GM23248 (cell line): Measurements from ENCODE around the gene CLPTM1. TPM values are rescaled to one million over a fixed set of nuclear protein-coding genes. Genes with fewer than 3 reads are reported as not detected.

Source experiments
- DNase-seq: peaks from one replicate; pipeline ENCODE4 v3.0.0-alpha.2; 2015
- H2AFZ ChIP-seq: fragments of 200-600 bp; sonication (generic); 2 replicates; pipeline ENCODE4 v1.6.1; 2016; ENCODE audit warnings: antibody characterized with exemption
- H3F3A ChIP-seq: fragments of 200-600 bp; sonication (generic); 2 replicates; pipeline ENCODE4 v1.6.1; 2016; ENCODE audit warnings: mild to moderate bottlenecking, antibody characterized with exemption, mixed run types; ENCODE audit not compliant: insufficient read depth
- H3K27ac ChIP-seq: fragments of 200-600 bp; sonication (generic); 2 replicates; pipeline ENCODE4 v1.5.1; 2016; ENCODE audit warnings: mild to moderate bottlenecking
- H3K27me3 ChIP-seq: fragments of 200-600 bp; sonication (generic); replicated peaks from 2 replicates; pipeline ENCODE4 v1.6.1; 2016; ENCODE audit warnings: mild to moderate bottlenecking; ENCODE audit not compliant: insufficient read depth
- H3K36me3 ChIP-seq: fragments of 200-600 bp; sonication (generic); 2 replicates; pipeline ENCODE4 v1.6.1; 2016; ENCODE audit warnings: low read depth, mild to moderate bottlenecking
- H3K4me1 ChIP-seq: fragments of 200-600 bp; sonication (generic); 2 replicates; pipeline ENCODE4 v1.6.1; 2016; ENCODE audit warnings: mild to moderate bottlenecking; ENCODE audit not compliant: insufficient read depth
- H3K4me2 ChIP-seq: fragments of 200-600 bp; sonication (generic); one replicate; pipeline ENCODE4 v1.6.1; 2016; ENCODE audit warnings: mild to moderate bottlenecking; ENCODE audit not compliant: unreplicated experiment
- H3K4me3 ChIP-seq: fragments of 200-600 bp; sonication (generic); 2 replicates; pipeline ENCODE4 v1.5.1; 2016; ENCODE audit warnings: mild to moderate bottlenecking
- H3K79me2 ChIP-seq: fragments of 200-600 bp; sonication (generic); 2 replicates; pipeline ENCODE4 v1.6.1; 2016; ENCODE audit warnings: mild to moderate bottlenecking; ENCODE audit not compliant: insufficient read depth
- H3K9ac ChIP-seq: fragments of 200-600 bp; sonication (generic); 2 replicates; pipeline ENCODE4 v1.6.1; 2016; ENCODE audit warnings: mild to moderate bottlenecking
- H3K9me2 ChIP-seq: fragments of 200-600 bp; sonication (generic); 2 replicates; pipeline ENCODE4 v1.6.1; 2016; ENCODE audit warnings: mixed run types, mild to moderate bottlenecking, moderate library complexity; ENCODE audit not compliant: insufficient read depth
- H3K9me3 ChIP-seq: fragments of 200-600 bp; sonication (generic); one replicate; pipeline ENCODE4 v1.6.1; 2017; ENCODE audit warnings: low read depth
- H4K20me1 ChIP-seq: fragments of 200-600 bp; sonication (generic); 2 replicates; pipeline ENCODE4 v1.6.0; 2016; ENCODE audit not compliant: insufficient read depth
- EZH2 ChIP-seq: fragments of 200-600 bp; sonication (generic); IDR thresholded peaks from 2 replicates; pipeline ENCODE4 v1.6.1; 2018; ENCODE audit warnings: antibody characterized with exemption, mild to moderate bottlenecking; ENCODE audit not compliant: insufficient read depth, poor library complexity, severe bottlenecking
- EZH2phosphoT487 ChIP-seq: fragments of 200-600 bp; sonication (generic); IDR thresholded peaks from 2 replicates; pipeline ENCODE4 v1.6.1; 2018; ENCODE audit warnings: antibody characterized with exemption, moderate library complexity, mild to moderate bottlenecking, low read depth; ENCODE audit not compliant: insufficient read depth
- WGBS, 2 experiments: methylation state at CpG; one replicate each; pipeline ENCODE4 v1.1.6; 2015 to 2017; ENCODE audit warnings: low lambda C conversion rate in 2 of 2, low coverage in 1 of 2; ENCODE audit errors: missing lambda C conversion rate in 2 of 2; 5-methylcytosine and 5-hydroxymethylcytosine counted together
- in situ Hi-C: fragments of 300-500 bp; cut with MboI; formaldehyde crosslinking; loops from 2 replicates; pipeline ENCODE4 v1.15.0; 2020
- polyA plus RNA-seq: library from polyadenylated mRNA; unstranded; fragments of >200 nt; fragmentation: Nextera tagmentation; extraction: Ambion mirVana; gene quantifications from 2 replicates; pipeline ENCODE4 v1.2.1, GENCODE V29; 2016
- total RNA-seq: library from RNA; depleted of rRNA; stranded (reverse); fragments of >200 nt; shearing (Covaris generic); gene quantifications from 2 replicates; pipeline ENCODE4 v1.2.3, GENCODE V29; 2014

CLPTM1 gene
- total and polyA plus RNA-seq, 2 experiments from 2014 or later, result 40.5 to 103 TPM

- no peaks in the 10 kb centered on the region for H4K20me1 ChIP-seq
- H3K4me2 ChIP-seq, result peak within 1 kb of the TSS; percentile 90
- TF ChIP-seq EZH2, result no peak
- no peak for TF ChIP-seq EZH2phosphoT487
- H3K36me3 ChIP-seq, result no peaks in the 10 kb centered on the region; the same call in 1 of the 2 replicates
- H3K79me2 ChIP-seq, result peaks cover 10% of the 10 kb centered on the region
- H3F3A ChIP-seq, result no peaks in the 10 kb centered on the region
- in situ Hi-C loops, result no loop called here
- H3K4me3 ChIP-seq, result peak within 1 kb of the TSS; percentile 81
- no peaks in the 10 kb centered on the region for H3K9me2 ChIP-seq
- H3K9ac ChIP-seq, result peak within 1 kb of the TSS; percentile 99
- WGBS, 2 experiments, result 5 to 6% methylated on average over 31 to 47 of the region's 79 CpGs
- H3K27me3 ChIP-seq, result no peaks in the 10 kb centered on the region
- H3K27ac ChIP-seq, result peak within 1 kb of the TSS; percentile 96
- 0 out of 2 replicates have a peak, but pooled peaks cover 3% of the 10 kb centered on the region for H3K4me1 ChIP-seq
- peak; percentile 97 for DNase-seq
- peak within 1 kb of the TSS; percentile 88 for H2AFZ ChIP-seq
- no peaks in the 10 kb centered on the region for H3K9me3 ChIP-seq
These were observed 46.0 kb downstream of the CLPTM1 start, which contains the start of gene RELB for GRCh38 chr19:45001087-45001739. Gene RELB (plus strand): TSS chr19:45001464. CDS start chr19:45001580, 116 bp downstream.

- Histone ChIP-seq H3K36me3 (no peaks in the 10 kb centered on the region; the same call in 1 of the 2 replicates), H3K9me3 (no peaks in the 10 kb centered on the region), H3K27me3 (no peaks in the 10 kb centered on the region), H3K27ac (no peak overlapping the region), H3K4me2 (no peak overlapping the region), H4K20me1 (no peaks in the 10 kb centered on the region), H3F3A (no peaks in the 10 kb centered on the region), H2AFZ (no peak overlapping the region), H3K9me2 (no peaks in the 10 kb centered on the region), H3K9ac (no peak overlapping the region), H3K79me2 (peaks cover 10% of the 10 kb centered on the region), H3K4me3 (no peak overlapping the region), H3K4me1 (0 out of 2 replicates have a peak, but pooled peaks cover 3% of the 10 kb centered on the region)
- in situ Hi-C loops, result no loop called here
- DNase-seq, result no peak
- TF ChIP-seq EZH2phosphoT487 (no peak), EZH2 (no peak)
- 84% methylated on average over 3 to 4 of the region's 4 CpGs for WGBS, 2 experiments
These were observed 48.3 kb downstream of the CLPTM1 start for GRCh38 chr19:45003485-45003884.

- no peaks in the 10 kb centered on the region for H3K27me3 ChIP-seq
- no peaks in the 10 kb centered on the region; the same call in 1 of the 2 replicates for H3K36me3 ChIP-seq
- peaks cover 10% of the 10 kb centered on the region for H3K79me2 ChIP-seq
- no peaks in the 10 kb centered on the region for H4K20me1 ChIP-seq
- H3K9me2 ChIP-seq, result no peaks in the 10 kb centered on the region
- 91 to 92% methylated on average over 9 of the region's 9 CpGs for WGBS, 2 experiments
- H3K4me1 ChIP-seq, result 0 out of 2 replicates have a peak, but pooled peaks cover 3% of the 10 kb centered on the region
- no peak overlapping the region for H3K27ac ChIP-seq
- no peak overlapping the region for H3K4me2 ChIP-seq
- H3K4me3 ChIP-seq, result no peak overlapping the region
- DNase-seq, result no peak
- in situ Hi-C loops, result no loop called here
- H2AFZ ChIP-seq, result no peak overlapping the region
- no peak overlapping the region for H3K9ac ChIP-seq
- TF ChIP-seq EZH2 (no peak), EZH2phosphoT487 (no peak)
- no peaks in the 10 kb centered on the region for H3K9me3 ChIP-seq
- no peaks in the 10 kb centered on the region for H3F3A ChIP-seq
These were observed 50.6 kb downstream of the CLPTM1 start for GRCh38 chr19:45005787-45006186.

- WGBS, 2 experiments, result 76 to 77% methylated on average over 10 of the region's 10 CpGs
- no peaks in the 10 kb centered on the region for H3K9me2 ChIP-seq
- H4K20me1 ChIP-seq, result no peaks in the 10 kb centered on the region
- H3K9ac ChIP-seq, result no peak overlapping the region
- H3K79me2 ChIP-seq, result no peaks in the 10 kb centered on the region
- no peak overlapping the region for H3K4me3 ChIP-seq
- H3K36me3 ChIP-seq, result no peaks in the 10 kb centered on the region; the same call in 1 of the 2 replicates
- TF ChIP-seq EZH2phosphoT487 (no peak), EZH2 (no peak)
- DNase-seq, result no peak
- no peaks in the 10 kb centered on the region for H3K9me3 ChIP-seq
- no peak overlapping the region for H3K4me2 ChIP-seq
- in situ Hi-C loops, result no loop called here
- no peaks in the 10 kb centered on the region for H3F3A ChIP-seq
- H3K27ac ChIP-seq, result no peak overlapping the region
- H3K27me3 ChIP-seq, result no peaks in the 10 kb centered on the region
- no peak overlapping the region for H2AFZ ChIP-seq
- no peaks in the 10 kb centered on the region for H3K4me1 ChIP-seq
These were observed 53.4 kb downstream of the CLPTM1 start for GRCh38 chr19:45008552-45008951.
